Activated CD4-positive, CD25-positive, alpha-beta regulatory T cell treated with anti-CD3 and anti-CD28 coated beads, Interleukin-2, amount 50 U/mL, for 24 hours (primary cell): ENCODE data around the gene ATP5F1D.
A peak's percentile ranks its signal among the peaks of the same experiment; 100 is the strongest.

Experiments used
- ATAC-seq, 2 donors: fragments of 150-1000 bp; cut with Tn5 transposase; one replicate each; pipeline ENCODE4 v1.10.0; 2021; ENCODE audit warnings: mild to moderate bottlenecking in 1 of 2, moderate library complexity in 1 of 2

ATP5F1D gene

GRCh38 chr19:1259206-1259875, 17.8 kb downstream of the ATP5F1D start:
- ATAC-seq = peak; percentile 33 to 37

DNA sequence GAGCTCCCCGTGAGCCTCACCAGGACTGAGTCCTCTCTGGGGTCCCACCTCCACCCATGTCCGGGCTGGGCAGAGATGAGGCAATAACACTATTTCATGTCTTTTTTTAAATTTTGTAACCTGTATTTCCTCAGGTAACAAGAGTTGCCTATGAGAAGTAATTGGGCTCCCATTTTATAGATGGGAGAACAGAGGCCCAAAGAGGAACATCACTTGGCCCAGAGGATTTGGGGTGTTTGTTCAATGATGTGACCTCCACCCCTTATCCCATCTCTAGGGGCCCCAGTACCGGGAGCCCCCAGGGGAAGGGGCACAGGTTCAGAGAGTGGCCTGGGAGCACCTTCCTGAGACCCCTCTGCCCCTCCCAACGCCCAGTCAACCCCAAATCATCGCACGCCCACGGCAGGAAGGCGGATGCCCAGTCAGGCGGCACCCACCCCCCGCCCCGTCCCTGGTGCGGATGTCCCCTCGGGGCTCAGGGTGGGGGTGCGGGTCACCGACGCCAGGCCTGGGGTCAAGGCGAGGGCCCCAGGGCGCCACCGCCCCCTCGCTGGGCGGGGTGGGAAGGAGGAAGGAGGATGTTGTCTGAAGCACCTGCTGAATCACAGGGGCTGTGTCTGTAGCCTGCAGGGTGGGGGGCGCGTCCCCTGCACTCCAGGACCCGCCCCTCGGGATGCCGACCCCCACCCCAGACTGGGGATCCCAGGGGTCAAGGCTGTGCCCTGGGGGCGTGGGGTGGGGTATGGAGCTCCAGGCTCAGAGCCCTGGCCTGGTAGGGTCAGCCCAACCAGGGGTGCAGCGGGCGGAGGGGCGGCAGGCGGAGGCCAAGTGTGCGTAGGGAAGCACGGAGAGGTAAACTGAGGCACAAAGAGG, 18.6 kb downstream of the ATP5F1D start:
- peak; percentile 8 to 9 for ATAC-seq

- peak; percentile 86 to 87 for ATAC-seq
Measured at GRCh38 chr19:1260749-1261537, 19.4 kb downstream of the ATP5F1D start.

- ATAC-seq = no peak
Measured at GRCh38 chr19:1261538-1261797, 19.9 kb downstream of the ATP5F1D start.

DNA sequence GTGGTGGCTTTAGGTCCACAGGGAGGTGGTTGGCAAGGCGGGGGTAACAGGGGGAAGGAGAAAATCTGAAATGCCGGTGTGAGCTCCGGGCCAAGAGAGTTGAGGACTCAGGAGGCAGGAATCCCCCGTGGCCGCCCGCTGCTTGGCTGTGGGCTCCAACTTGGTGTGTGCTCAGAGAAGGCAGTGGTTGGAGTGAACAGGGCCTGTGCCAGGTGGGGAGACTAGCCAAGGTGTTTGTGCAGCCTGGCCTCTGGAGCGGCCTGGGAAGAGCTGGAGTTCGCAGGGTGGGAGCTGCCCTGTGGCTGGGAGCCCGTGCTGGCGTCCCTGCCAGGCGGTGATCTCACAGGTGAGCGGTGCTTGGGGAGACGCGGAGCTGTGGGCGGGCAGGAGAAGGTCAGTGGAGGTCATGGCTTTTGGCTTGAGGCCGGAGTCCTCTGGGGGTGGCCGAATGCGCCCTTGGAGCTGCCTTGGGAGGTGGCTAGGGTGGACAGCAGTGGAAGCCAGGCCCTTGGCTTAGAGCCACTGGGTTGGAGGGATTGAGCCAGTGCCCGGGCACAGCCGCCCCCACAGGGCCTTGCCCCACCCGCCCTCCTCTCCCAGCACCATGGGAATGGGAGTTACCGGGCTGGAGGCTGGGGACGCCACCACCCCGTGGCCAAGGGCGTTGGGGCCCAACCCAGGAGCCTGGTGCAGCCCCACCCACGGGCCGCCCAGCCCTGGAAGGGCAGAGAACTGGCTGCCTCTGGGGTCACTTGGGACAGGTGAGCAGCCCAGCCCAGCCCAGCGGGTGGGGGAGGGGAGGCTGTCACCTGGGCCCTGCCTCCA, 20.5 kb downstream of the ATP5F1D start:
- no peak for ATAC-seq

DNA sequence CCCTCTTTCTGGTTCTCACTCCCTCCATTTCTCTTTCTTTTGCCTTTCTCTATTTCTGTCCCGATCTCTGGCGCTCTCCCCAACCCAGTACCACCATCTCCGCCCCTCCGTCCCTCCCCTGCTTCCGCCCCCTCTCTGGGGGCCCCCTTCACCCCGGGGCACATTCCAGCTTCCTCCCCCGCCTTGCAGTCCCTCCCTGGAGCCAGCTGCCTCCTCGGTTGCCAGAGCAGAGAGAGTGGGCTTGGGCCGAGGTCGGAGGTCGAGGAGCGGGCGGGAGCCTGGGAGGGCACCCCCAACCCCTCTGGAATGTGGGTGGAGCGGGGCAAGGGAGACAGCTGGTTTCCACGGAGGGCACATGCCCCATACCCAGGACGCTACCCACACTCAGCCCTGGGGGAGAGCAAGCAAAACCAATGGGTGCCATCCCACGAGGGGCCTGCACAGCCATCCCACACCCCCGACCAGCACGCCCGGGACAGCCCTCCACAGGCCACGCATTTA, 21.1 kb downstream of the ATP5F1D start:
- no peak for ATAC-seq

DNA sequence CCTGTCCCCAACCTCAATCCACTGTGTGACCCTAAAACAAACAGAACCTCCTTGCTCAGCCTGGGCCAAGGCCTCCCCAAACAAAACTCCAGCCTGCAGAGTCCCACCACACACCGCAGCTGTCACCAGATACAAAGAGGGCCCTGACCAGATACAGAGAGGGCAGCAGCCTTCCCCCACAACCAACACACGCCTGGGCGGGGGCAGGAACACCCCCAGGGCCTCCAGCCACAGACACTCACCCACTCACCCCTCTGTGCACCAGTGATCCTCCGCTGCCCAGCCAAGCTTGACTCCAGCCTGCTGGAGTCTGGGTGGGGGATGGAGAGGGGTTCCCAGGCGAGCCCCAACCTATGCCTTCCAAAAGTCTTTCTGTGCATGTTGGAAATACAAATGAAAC, 21.6 kb downstream of the ATP5F1D start:
- ATAC-seq = no peak

- ATAC-seq = no peak
Measured at GRCh38 chr19:1264801-1265614, 23.5 kb downstream of the ATP5F1D start.

DNA sequence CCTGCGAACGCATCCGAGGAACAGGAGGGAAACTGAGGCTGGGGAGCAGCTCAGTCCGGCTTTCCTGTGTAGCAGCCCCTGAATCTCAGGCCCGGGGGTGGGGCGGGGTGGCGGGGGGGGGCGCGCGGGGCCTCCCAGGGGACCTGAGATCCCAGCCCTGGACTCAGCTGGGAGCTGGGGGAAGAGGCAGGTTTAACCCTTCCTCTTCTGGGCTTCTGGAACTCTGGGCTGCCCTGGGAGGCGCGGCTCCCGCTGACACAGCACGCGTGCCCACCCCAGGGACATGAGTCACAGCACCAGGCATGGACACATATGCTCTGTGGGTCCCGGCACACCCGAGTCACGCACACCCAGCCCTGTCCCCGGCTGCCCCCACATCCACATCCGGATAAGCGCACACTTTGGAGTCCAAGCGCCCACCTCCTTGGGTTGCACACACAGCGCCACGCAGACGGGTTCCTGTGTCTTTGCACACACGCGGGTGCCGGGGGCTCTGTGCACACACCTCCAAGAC, 24.1 kb downstream of the ATP5F1D start:
- peak; percentile 0 for ATAC-seq

DNA sequence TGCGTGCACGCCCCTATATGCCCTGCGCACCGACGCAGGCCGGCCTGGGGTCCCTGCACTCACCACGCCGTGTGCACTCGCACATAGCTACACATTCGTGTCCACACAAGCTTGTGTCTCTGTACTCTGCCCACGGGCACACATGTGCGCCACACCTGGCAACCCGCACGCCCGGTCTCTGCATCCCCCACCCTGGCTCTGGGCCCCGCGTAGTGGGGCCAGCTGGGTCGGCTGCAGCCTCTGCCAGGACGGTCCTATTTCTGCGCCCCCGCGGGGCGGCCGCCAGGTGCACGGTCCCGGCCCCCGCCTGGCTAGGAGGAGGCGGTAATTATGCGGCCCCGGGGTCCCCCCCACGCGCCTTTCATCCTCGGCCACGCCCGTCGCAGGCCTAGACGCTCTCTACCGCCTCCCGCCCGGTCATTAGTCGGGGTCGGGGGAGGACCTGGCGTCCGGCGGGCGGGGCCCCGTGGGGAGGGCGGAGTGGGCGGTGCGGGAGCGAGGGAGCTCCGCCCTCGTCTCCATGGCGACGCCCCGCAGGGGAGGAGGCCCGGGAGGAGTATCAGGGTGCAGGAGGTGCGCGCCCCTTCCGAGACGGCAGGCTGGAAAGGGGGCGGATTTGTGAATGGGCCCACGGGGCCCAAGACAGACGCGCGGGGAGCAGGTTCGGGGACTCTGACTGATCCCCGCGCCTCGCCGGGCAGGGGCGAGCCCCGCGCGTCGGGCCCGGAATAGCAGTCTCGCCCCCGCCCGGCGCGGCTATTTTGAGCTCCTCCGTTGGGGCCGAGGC, 24.8 kb downstream of the ATP5F1D start:
- peak; percentile 39 for ATAC-seq

- ATAC-seq = peak; percentile 2 to 10
Measured at GRCh38 chr19:1266916-1267476, 25.4 kb downstream of the ATP5F1D start.

DNA sequence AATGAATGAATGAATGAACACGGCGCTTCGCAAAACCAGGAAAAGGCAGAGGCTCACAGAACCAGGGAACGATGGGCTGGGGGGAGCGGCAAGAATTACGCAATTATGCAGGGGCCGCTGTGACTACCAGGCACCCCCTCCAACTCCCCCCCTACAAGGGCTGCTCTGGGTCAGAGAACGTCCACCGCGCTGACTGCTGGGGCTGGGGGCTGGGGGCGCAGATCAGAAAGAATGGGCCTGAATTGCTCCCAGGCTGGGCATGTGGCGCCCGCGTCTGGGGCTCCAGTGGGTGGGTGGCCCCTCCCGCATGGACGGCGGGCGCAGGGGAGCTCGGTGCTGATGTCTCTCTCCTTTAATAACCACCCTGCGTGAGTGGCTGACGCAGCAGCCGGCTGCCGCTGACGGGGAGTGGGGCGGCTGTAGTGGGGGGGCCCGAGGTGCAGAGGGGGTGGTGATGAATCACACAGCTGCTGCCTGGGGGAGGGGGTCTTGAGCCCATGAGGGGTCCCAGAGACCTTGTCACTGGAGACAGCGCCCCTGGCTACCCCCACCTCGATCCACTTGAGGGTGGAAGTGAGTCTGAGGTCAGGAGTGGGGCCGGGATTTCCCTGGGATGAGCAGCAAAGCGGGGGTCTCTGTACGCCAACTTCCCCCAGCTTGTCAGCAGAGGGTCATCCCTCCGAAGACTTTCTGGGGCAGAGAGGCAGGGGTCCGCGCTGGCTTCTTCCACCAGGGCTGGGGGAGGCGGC, 26.1 kb downstream of the ATP5F1D start:
- ATAC-seq = no peak

DNA sequence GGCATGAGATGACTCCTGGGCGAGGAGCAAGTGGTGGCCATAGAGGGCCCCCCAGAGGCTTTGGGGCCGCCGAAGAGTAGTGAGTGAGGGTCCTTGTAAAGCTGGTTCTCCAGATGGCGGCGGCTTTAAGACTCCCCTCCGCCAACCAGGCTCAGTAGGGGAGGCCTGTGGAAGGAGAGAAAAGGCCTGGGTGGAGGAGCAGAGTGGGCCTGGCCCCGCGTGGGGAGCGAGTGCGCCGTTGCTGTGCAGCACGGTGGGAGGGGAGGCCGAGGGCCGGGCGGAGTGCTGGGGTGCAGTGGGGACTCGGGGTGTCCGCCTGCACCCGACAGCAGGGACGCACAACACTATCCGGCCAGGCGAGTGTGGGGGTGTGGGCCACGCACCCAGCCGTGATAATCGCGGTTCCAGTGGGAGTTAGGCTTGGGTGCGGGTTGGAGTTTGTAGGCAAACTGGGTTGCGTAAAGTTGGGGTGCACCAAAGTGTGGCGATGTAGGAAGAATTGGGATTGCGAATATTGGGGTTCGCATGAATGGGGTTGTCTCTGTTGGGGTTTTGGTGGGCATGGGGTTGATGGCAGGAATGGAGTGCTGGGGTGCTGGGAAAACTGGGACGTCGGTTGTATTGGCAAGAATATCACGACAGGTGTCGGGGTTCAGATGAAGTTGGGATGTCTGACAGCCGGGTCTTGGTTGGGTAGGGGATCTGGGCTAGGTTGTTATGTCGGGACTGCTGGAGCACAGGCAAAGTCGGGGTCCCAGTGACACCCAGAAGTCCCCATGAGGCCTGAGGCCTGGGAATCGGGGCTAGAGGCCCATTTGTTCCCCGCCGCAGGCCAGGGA, 26.9 kb downstream of the ATP5F1D start:
- ATAC-seq = no peak

DNA sequence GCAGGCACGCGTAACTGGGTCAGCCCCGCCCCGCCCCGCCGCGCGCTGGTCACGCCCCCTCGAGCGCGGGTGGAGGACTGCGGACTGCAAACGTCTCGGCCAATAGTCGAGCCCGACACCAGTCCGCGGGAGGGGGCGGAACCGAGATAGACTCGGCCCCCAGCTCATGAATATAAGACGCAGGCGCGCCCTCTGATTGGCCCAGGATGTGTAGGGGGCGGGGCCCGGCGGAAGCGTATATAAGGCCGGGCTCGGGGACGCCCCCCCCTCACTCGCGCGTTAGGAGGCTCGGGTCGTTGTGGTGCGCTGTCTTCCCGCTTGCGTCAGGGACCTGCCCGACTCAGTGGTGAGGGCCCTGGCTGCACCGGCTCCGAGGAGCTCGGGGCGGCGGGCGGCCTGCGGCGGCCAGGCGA, 27.5 kb downstream of the ATP5F1D start, which contains the start of gene CIRBP:
Gene CIRBP (plus strand): TSS at position 268 of the 413 bp plus-strand sequence. CDS start 1,602 bp downstream, outside the sequence.
- ATAC-seq = peak; percentile 76 to 78

GRCh38 chr19:1269478-1270212, 28.1 kb downstream of the ATP5F1D start:
- ATAC-seq = peak; percentile 36 to 41

- no peak for ATAC-seq
Measured at GRCh38 chr19:1270213-1270853, 28.8 kb downstream of the ATP5F1D start.
